HG02840 (cell line): Measurements from ENCODE around the gene ABO.
"Not testable (repeated sequence)": the region's sequence is repeated elsewhere in the genome, so short reads cannot be mapped to it uniquely, and the experiment has no call there.

ENCODE experiments used
- ATAC-seq: cut with Tn5 transposase; IDR thresholded peaks from one replicate; pipeline ENCODE4 v1.9.1; 2021; ENCODE audit warnings: mild to moderate bottlenecking, moderate library complexity, moderate number of reproducible peaks; ENCODE audit not compliant: unreplicated experiment, low FRiP score

Gene ABO

DNA sequence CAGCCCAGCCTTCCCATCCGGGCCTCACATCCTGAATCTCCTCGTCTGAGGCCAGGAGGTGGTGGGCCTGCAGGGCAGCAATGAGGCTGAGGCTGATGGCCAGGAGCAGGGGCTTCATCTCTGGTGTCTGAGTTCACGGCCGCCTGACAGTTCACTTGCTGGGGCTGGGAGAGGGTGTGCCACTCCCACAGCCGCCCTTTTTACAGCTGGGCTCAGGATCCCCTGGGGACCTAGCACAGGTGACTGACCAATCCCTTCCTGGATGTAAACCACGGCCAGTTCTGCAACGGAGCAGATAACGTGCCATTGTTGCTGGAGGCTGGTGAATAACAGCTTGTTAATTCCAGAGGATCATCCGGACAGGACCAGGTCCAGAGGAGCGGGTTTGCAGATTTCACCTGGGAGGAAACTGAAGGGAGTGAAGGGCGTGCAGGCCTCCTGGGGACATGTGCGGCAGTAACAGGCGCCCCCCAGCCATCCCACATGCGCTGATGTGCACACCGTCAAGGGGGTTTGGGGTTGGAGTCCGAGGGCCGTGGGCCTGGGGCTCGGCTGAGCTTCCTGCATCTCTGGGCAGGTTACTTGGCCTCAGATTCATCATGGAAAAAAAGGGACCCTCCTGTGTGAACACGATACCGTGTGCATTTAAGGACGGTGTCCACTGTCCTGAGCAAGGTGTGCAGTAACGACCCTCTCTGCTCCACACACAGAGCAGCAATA, 46.4 kb downstream of the ABO start:
- ATAC-seq = not testable (repeated sequence)

DNA sequence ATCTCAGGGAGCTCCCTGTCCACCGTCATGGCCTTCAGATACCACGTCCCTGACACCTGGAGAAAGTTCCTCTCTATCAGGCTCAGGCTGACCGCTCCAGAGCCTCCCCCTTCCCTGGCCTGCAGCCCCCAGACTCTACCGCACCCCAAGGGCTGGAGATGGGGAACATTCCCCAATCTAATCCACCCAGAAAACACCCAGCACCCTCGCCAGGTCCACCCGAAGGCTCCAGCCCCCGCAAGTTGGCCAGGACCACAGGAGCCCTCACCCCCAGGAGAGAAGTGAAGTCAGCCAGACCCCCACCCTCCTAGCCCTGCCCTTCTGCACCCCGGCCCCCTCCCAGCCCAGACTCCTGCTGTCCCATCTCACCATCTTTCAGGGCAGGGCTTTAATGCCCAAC, 47.0 kb downstream of the ABO start:
- not testable (repeated sequence) for ATAC-seq

DNA sequence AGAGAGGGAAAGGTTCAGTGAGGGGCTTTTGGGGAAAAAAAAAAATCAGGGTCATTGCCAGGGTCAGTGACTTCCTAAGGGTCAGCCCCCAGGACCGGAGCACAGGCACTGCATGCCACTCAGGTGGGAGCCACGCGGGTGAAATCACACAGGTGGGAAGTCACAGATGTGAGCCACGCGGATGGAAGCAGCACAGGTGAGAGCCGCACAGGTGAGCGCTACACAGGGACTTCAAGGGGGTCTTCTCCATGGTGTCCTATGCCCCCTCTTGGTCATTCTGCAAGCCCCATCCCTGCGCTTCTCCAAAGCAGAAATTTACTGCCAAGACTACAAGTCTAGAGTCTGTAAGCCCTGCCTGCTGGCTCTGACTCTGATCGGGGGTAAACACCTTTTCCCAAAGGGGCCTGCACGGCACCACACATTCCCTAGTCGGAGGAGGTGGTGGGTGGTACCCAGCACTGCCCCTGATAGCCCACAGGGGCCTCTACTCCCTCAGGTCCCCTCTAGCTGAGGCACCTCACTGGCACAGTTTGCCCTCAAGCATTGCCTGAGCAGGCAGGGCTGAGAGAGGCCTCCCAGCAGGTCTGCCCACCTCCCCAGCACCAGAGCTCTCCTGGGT, 47.6 kb downstream of the ABO start:
- no peak for ATAC-seq

DNA sequence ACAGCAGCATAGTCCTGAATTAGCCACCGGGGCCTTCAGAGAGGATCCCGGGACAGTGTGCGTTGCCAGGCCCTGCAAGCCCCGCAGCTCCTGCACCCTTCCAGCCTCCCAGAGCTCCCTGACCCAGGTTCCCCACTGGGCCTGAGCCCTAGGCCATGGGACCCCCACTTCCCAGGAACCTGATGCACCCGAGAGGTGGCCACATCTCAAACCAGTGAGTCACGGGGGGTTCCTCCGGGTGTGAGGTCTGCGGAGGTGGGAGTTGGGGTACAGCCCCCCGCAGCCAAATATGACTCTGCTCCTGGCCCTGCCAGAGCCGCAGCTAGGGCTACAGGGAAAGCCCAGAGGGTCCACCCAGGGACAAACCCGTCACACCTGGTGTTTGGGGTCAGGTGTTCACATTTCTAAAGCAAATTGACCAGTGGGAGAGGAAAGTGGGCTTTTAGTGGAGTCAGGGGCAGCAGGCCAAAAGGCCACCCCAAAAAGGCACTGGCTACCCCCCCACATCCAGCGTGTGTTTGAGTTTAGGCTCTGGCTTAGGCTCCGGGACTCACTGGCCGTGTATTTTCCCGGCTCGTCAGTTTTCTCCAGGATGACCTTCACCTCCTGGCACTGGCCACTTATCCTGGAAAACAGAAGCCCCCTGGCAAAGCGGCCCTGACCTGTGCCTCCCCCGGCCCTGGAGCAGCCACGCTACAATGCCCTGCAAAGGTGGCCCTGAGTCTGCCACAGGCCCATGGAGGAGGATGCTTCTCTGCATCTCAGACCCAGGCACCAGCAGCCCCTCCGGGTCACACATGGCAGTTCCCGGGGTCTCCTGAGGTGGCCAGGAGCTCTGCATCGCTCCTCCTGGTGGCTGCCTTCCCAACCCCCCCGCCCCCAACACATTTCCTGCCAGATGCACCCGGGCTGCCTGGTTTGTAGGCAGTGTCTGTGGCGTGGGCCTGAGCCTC, 48.5 kb downstream of the ABO start:
- no peak for ATAC-seq

DNA sequence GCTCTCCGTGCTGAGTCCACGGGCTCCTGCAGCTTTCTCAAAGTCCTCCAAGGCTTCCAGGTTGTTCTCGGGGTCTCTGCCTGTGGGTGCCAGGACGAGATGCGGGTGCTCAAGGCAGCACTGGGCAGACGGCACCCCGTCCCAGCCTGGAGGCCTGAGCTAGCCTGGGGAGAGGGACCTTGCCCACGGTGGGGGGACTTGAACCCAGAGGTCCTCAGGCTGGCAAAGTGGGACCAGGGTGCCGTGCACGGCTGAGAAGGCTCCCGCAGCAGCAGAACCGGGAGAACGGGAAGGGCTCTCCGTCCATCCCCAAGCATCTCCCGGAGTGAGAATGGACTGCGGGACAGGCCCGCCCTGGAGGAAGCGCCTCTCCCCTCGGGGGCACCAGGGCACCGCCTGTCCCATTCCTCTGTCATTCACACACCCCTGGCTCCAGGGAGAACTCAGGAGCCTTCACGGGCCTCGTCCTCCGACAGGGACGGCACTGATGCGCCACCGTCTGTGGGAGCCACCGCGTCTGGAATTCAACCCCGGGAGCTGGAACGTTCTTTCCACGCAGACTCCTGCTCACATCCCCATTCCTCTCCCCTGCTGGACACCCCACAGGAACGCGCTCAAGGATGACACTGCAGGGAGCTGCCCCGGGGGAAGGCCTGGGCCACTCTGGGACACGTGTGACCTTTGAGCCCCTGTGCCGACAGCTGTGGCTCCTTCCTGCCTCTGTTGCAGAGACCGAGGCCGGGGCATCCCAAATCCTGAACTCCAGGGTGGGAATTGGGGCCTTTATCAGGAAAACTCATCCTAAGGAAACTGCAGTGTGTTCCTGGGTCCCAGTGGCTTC, 49.6 kb downstream of the ABO start:
- no peak for ATAC-seq

DNA sequence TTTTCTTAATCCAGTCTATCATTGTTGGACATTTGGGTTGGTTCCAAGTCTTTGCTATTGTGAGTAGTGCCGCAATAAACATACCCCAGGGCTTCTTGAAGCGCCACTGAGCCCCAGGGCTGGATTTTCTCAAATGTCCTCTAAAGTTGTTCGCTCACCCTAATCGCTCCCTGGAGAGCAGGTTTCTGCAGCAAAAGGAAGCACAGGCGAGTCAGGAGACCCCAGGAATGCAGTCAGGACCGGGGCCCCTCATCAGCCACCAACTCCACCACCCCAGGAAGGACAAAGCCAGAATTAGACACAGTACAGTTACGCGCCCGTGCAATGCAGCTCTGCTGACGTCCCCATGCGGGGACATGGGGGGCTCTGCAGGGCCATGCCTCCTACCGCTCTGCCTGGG, 50.2 kb downstream of the ABO start:
- ATAC-seq = no peak

DNA sequence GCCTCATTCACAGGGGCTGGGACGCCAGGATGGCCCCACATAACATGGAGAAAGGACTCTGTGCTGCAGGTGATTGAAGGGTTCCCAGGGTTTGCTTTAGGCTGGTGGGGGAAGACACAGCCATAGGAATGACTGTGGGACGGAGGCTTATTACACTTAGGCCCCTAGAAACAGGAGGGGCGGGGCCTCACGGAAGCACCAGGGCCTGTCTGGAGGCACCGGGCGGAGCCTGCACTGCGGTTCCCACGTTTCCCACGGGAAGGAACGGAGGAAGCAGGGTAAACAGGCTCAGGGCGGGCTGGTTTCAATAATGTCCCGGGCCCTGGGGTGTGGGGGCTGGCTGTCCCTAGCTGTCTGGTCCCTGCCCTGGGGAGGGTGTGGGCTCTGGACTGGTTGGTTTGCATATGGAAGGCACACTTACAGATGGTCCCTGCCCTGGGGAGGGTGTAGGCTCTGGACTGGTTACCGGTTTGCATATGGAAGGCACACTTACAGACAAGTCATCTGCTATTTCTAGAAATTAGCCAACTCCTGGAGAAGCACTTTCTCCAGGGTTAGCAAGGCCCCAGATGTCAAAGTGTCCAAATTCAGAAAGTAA, 51.7 kb downstream of the ABO start:
- ATAC-seq = not testable (repeated sequence)

DNA sequence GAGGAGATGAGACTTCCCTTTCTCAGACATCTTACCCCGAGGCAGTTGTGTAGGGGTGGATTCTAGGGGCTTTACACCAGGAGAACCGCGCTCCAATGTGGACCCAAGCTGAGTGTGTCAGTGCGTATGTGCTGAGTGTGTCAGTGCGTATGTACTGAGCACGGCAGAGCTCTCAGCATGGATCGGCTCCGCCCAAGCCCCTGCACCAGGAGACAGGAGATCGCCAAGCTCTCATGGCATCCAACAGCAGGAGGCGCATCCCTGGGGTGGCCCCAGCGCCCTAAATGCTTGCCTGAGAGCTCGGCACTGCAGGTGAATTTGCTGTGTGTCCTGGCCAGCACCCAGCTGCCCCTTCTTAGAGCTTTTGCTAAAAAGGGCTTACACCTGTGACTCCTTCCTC, 53.0 kb downstream of the ABO start:
- not testable (repeated sequence) for ATAC-seq

DNA sequence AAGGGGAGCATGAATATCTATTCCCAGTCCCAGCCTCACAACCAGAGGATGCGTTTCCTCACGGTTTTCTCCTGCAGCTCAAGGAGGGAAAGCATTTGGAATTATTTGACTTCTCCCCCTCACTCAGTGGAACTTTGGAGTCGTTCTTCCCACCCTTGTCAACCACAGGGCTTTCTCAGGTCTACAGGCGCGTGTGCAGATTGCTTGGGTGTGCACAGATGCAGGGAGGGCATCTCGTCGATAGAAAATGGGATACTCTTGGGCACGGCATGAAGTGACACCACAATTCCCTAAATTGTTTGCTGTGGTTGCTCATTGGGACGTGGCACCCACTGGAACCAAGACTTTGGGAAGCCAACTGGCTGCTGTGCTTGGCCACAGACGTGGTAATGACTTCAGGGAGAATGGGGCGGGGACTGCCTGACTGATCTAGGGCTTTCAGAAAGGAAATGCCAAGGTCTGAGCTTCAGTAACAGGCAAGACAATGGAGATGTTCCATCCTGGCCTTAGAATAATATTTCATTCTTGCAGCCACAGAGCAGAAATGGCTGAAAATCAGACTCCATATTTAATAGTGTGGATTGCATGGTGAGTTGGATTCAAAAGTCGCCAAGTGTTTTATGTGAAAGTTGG, 53.7 kb downstream of the ABO start:
- no peak for ATAC-seq

DNA sequence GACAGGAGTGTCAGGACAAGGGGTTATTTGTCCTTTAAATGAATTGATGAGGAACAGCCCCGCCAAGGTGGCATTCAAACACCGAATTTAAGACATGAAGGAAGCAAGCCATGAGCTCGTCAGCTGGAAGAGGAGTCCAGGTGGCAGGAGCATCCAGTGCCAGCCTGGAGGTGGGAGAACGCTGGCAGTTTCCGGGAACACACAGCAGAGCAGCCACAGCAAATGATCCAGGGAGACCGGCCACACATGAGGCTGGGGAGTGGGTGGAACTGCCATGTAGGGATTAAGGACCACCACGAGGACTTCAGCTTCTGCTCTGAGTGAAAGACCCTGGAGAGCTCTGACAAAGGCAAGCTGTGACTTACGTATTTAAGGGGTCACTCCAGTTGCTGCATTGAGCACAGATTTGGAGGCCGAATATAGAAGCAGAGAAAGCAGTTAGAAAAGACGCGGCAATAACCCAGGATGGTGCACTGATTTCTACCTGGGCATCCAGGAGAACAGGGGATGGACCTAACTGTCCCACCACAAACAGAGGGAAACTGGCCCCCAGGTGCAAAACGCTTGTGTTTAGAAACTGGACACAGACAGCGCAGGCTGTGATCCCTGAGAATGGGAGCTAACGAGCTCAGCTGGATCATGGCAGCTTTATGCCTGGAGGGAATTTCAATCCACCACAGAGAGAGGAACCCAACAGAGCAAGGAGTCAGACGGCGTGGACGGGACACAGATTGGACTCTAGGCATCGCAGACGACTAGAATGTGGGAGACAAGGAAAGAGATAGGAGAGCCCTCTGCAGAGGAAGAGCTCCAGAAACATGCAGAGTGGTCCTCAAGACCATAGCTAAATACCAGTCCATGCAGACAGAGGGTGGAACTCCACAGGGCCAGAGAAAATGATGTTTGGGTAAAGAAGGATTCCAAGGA, 56.7 kb downstream of the ABO start:
- not testable (repeated sequence) for ATAC-seq

DNA sequence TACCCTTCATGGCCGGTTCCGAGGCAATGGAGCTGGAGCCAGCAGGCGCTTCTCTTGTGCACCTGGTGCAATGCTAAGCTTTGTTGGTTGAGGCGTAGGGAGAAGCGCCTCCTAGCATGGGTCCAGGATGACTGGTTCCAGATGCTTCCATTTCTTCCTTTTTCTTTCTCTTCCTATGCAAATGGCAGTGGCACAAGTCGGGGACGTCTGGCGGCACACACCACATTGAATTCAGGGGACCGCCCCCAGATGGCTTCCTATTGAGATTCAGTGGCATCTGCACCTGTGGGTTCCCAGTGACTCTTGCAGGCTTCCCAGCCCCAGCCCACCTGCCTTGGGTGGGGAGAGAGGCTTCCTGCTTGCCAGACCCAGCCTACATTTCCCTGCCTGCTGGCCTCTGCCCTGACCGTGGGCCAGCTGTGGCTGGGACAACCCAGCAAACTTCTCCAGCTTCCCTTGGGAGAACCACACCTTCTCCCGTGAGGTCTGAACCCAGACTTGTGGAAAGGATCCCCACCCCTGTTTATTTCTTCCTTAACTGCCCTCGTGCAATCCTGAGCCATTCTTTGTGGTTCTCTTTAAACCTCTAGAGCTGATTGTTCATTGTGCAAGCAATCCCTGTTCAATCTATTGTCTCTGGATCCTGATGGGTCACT, 57.5 kb downstream of the ABO start:
- ATAC-seq = not testable (repeated sequence)

DNA sequence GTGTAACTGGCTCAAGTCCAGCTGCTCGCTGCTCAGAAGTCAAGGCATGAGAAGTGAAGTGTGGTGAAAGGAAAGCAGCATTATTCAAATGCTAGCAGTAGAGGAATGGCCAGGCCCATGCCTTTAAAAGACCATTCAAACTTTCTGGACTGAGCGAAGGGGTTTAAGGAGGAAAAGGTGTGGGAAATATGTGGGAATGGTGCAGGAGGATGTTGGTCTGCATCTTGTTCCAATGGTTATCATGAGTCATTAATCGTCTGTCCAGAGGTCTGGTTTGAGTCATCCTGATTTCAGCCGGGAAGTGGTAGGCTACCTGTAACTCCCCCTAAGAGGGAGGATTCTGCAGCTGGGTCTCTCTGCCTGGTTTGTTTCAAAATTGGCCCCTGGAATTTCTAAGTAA, 60.7 kb downstream of the ABO start:
- ATAC-seq = not testable (repeated sequence)

DNA sequence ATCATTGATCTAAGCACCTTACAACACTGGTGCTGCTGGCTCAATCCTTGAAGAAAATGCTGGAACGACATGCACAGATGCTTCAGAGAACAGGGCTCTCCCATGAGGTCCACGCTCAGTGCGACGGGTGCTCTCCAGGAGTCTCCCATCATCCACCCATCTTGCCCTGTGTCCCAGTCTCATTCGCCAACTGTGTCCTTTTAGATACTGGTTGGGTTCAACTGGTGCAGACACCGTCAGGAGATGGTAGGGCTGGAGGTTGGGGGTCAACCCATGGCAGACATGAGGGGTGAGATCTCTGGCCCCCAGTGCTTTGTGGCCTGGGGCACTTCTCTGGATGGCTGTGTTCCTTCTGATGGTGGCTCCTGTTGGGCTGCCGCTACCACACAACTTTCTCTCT, 64.4 kb downstream of the ABO start:
- ATAC-seq = no peak

DNA sequence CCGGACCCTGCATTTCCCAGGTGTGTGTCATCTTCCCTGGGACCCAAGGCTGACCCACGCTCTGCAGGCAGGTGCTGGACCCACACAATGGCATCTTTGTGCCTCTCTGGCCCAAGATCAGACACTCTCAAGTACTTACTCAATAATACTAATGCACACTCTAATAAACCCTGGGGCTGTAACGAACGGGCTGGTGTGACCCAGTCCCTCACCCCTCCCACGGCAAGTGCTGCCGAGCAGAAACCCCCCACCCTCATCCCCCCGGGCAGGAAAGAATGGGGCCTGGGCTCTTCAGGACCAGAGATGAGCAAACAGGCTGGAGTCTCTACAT, 64.8 kb downstream of the ABO start:
- no peak for ATAC-seq

DNA sequence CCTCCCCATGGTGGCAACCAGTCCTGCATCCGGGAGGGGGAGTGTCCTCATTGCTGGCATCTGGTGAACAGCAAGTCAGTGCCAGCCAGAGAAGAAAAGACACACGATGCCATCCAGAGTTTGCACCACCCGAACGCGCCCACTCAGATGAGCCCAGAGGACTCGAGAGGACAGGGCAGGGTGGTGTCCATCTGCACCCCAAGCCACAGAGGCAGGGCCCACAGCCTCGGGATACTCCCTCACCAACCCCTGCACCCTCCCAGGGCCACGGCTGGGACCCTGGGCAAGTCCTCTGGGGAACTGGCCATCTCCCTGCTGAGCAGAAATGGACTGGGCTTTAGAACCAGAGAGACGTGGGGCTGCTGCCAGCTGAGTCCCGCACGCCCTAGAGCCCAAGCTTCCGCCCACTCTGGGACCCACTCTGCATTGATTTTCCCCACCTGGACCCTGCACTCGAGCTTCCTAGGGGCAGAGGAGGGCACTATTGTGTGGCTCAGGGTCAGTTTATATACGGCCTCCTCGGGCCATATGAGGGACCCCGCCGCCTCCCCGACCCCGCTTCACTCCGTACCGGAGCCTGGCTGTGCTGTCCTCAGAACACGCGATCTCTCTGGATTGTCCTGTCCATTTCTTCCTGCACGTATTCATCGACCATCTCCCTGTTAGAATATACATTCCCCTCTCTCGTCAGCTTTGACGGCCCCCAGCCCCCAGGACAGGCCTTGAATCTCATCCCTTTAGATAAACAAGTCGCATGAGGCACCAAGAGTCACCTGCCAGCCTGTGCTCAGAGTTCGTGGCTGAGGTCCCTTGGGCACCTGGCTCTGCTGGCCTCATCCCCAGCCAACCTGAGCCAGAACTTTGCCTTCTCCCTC, 65.4 kb downstream of the ABO start:
- ATAC-seq = not testable (repeated sequence)

DNA sequence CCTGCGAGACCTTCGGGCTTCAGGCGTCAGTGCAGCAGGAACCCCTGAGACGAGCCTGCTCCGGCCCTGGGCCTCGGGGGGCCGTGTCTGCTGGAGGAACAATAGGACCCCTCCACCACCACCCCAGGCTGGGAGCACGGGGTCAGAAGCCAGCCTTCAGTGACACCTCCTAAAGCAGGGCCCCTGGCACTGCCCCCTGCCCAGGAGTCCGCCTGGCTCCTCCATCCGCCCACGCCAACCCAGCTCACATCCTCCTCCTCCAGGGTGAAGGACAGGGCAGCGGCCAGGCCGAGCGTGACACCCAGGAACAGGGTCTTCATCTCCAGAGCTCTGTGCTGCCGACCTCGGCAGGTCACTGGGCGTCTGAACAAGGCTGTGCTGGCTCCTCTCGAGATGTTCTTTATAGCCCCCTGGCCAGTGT, 66.1 kb downstream of the ABO start, which contains the start of gene OBP2B:
TSS of gene OBP2B (minus strand) at position 371 of the 421 bp plus-strand sequence. CDS start at position 320, 51 bp downstream.
- ATAC-seq = not testable (repeated sequence)
